HepG2 (cell line): ENCODE measurements around the gene LRIT2. TPM values are rescaled to one million over a fixed set of nuclear protein-coding genes. Genes with fewer than 3 reads are reported as not detected.

Experiments used
- ATAC-seq: fragments of 200-7000 bp; cut with Tn5 transposase; 3 replicates; pipeline ENCODE4 v1.9.1; 2020; ENCODE audit warnings: mild to moderate bottlenecking, moderate library complexity
- BruUV-seq: library from RNA; stranded (reverse); fragments of 400-500 nt; replicated peaks from 2 replicates; lab custom pipeline; 2021; lab: Mats Ljungman, UMichigan
- CTCF ChIA-PET: fragments of 300-600 bp; formaldehyde crosslinking; extraction: SDS; loops from one replicate; lab custom pipeline; 2021; ENCODE audit warnings: low total read pairs, inconsistent platforms, low intra/inter-chr PET ratio; lab: Yijun Ruan, JAX
- POLR2A ChIA-PET: fragments of 350-600 bp; sonication (Branson Sonifier 250); formaldehyde crosslinking; loops from one replicate; lab custom pipeline; 2020; ENCODE audit warnings: antibody characterized with exemption, inconsistent platforms; lab: Yijun Ruan, JAX
- DNase-seq: peaks from one replicate; pipeline ENCODE4 v3.0.0-alpha.2; 2015; ENCODE audit warnings: low spot score
- FAIRE-seq: peaks from 3 replicates; lab custom pipeline; 2011; peaks lifted over from hg19 to GRCh38; lab: Jason Lieb, UNC
- H2AFZ ChIP-seq: one replicate; pipeline ENCODE4 v1.6.1; 2011; ENCODE audit warnings: low read length, inconsistent platforms
- H3K27ac ChIP-seq: fragments of 300-600 bp; 3 replicates; pipeline ENCODE4 v1.8.0; 2011; ENCODE audit warnings: mixed run types, mild to moderate bottlenecking, mixed read lengths, low read length, inconsistent platforms; ENCODE audit not compliant: insufficient read depth; ENCODE audit errors: extremely low read length
- H3K27me3 ChIP-seq, 2 experiments: fragments of 200-600 bp in 1 of 2; 2 replicates in 1 of 2; 3 replicates in 1 of 2; pipeline versions ENCODE4 v1.6.0 to v1.8.0; 2011; ENCODE audit warnings: low read length in 2 of 2, mild to moderate bottlenecking in 2 of 2, moderate library complexity in 2 of 2, inconsistent platforms in 1 of 2; ENCODE audit not compliant: insufficient read depth in 2 of 2, control insufficient read depth in 1 of 2
- H3K36me3 ChIP-seq, 2 experiments: fragments of 200-600 bp in 1 of 2; replicated peaks in 1 of 2; 2 replicates in 1 of 2; 3 replicates in 1 of 2; pipeline versions ENCODE4 v1.5.1 to v1.8.0; 2011; ENCODE audit warnings: low read length in 2 of 2, inconsistent platforms in 1 of 2; ENCODE audit not compliant: insufficient read depth in 2 of 2, control insufficient read depth in 1 of 2
- H3K4me1 ChIP-seq: 2 replicates; pipeline ENCODE4 v1.5.1; 2012; ENCODE audit warnings: low read length, inconsistent platforms; ENCODE audit not compliant: insufficient read depth
- H3K4me2 ChIP-seq: 2 replicates; pipeline ENCODE4 v1.6.0; 2011; ENCODE audit warnings: low read depth, low read length, inconsistent platforms
- H3K4me3 ChIP-seq, 3 experiments: fragments of 200-600 bp in 1 of 3; sonication (generic), shearing (Covaris generic) in 1 of 3; replicated peaks in 1 of 3; 2 replicates each; pipeline ENCODE4 v1.5.1; 2011 to 2016; ENCODE audit warnings: low read length in 3 of 3, inconsistent platforms in 2 of 3, low read depth in 2 of 3, mild to moderate bottlenecking in 2 of 3, control low read depth in 1 of 3, mixed read lengths in 1 of 3; ENCODE audit not compliant: insufficient read depth in 1 of 3
- H3K79me2 ChIP-seq: one replicate; pipeline ENCODE4 v1.6.1; 2011; ENCODE audit warnings: low read length, inconsistent platforms; ENCODE audit not compliant: insufficient read depth
- H3K9ac ChIP-seq: 2 replicates; pipeline ENCODE4 v1.6.0; 2011; ENCODE audit warnings: mild to moderate bottlenecking, low read depth, low read length, inconsistent platforms; ENCODE audit not compliant: insufficient read depth
- H3K9me3 ChIP-seq: 2 replicates; pipeline ENCODE4 v1.5.1; 2012; ENCODE audit warnings: mild to moderate bottlenecking, low read length
- H4K20me1 ChIP-seq: 2 replicates; pipeline ENCODE4 v1.6.0; 2011; ENCODE audit warnings: inconsistent platforms, mild to moderate bottlenecking, low read length, moderate library complexity; ENCODE audit not compliant: insufficient read depth
- CBX1 ChIP-seq: IDR thresholded peaks from one replicate; pipeline ENCODE4 v1.6.1; 2016; ENCODE audit warnings: antibody characterized with exemption, low read depth
- FIP1L1 ChIP-seq: fragments of 200-400 bp; formaldehyde crosslinking; IDR thresholded peaks from 2 replicates; pipeline ENCODE4 v1.6.1; 2018; ENCODE audit warnings: low read depth, mild to moderate bottlenecking, low read length, moderate library complexity, borderline replicate concordance; ENCODE audit not compliant: insufficient read depth
- KIAA2018 ChIP-seq: sonication (generic); formaldehyde crosslinking; IDR thresholded peaks from 2 replicates; pipeline ENCODE4 v1.5.0; 2020; ENCODE audit warnings: mild to moderate bottlenecking, missing genetic modification reagents, borderline replicate concordance
- PCBP1 ChIP-seq: fragments of 200-400 bp; formaldehyde crosslinking; IDR thresholded peaks from 2 replicates; pipeline ENCODE4 v1.6.1; 2017; ENCODE audit warnings: mild to moderate bottlenecking, low read depth, low read length, borderline replicate concordance
- STAG1 ChIP-seq: sonication (generic); formaldehyde crosslinking; IDR thresholded peaks from 2 replicates; pipeline ENCODE4 v1.4.0; 2020; ENCODE audit warnings: missing genetic modification reagents
- TEAD3 ChIP-seq: optimal IDR thresholded peaks from 2 replicates; pipeline ENCODE3; 2016; ENCODE audit warnings: borderline replicate concordance
- ZNF574 ChIP-seq: sonication (generic); formaldehyde crosslinking; IDR thresholded peaks from 2 replicates; pipeline ENCODE4 v1.4.0; 2020; ENCODE audit warnings: missing genetic modification reagents
- ZNF660 ChIP-seq: sonication (generic); formaldehyde crosslinking; IDR thresholded peaks from 2 replicates; pipeline ENCODE4 v1.5.1; 2020; ENCODE audit warnings: mild to moderate bottlenecking, low read depth, missing genetic modification reagents, borderline replicate concordance
- WGBS: methylation state at CpG from one replicate; pipeline ENCODE4 v1.1.6; 2017; ENCODE audit warnings: low lambda C conversion rate; 5-methylcytosine and 5-hydroxymethylcytosine counted together
- in situ Hi-C: cut with HindIII; loops from 2 replicates; pipeline ENCODE4 v1.10.0; 2017; ENCODE audit warnings: low pct_unique_long_range_greater_than_20kb; ENCODE audit not compliant: extremely low pct_ligation_motif_present
- intact Hi-C: fragments of 100-400 bp; cut with micrococcal nuclease; formaldehyde crosslinking; loops from one replicate; pipeline ENCODE4 v1.10.0; 2022; ENCODE audit not compliant: unreplicated experiment
- polyA plus RNA-seq, 8 experiments: library from polyadenylated mRNA; depleted of rRNA in 3 of 8; stranded (reverse) in 7 of 8; unstranded in 1 of 8; fragments of >200 nt; fragmentation: Illumina TruSeq in 4 of 8; extraction: Trizol in 4 of 8; gene quantifications; 2 replicates each; pipeline versions ENCODE4 v1.2.1 to v1.2.3, GENCODE V29; 2011 to 2016; ENCODE audit warnings: low read depth in 4 of 8, missing spikeins in 1 of 8, mixed read lengths in 1 of 8; ENCODE audit not compliant: insufficient read depth in 1 of 8
- total RNA-seq, 5 experiments: library from RNA; depleted of rRNA; stranded (reverse); fragments of >200 nt; fragmentation: Illumina TruSeq; extraction: Trizol; gene quantifications; 2 replicates each; pipeline ENCODE4 v1.2.3, GENCODE V29; 2016; ENCODE audit warnings: low read depth in 1 of 5

LRIT2 gene
- total and polyA plus RNA-seq, 2 of the 13 experiments (the other 11 are each of a cell fraction or from before 2014, with no cell fraction given): not detected

GRCh38 chr10:84262190-84262956 is 37.0 kb upstream of the LRIT2 start:
- intact Hi-C loops: no loop called here
- Histone ChIP-seq H3K4me2 (no peak overlapping the region), H3K27me3 (peaks cover 6 to 19% of the 10 kb centered on the region in 2 experiments; a peak in 4 of 5 replicates), H3K36me3 (no peaks in the 10 kb centered on the region), H3K4me3 (no peak overlapping the region), H4K20me1 (no peaks in the 10 kb centered on the region), H3K9me3 (no peaks in the 10 kb centered on the region), H3K4me1 (no peaks in the 10 kb centered on the region), H3K9ac (no peak overlapping the region), H2AFZ (no peak overlapping the region), H3K79me2 (no peaks in the 10 kb centered on the region), H3K27ac (no peak overlapping the region)
- ChIA-PET POLR2A (no interaction called here), CTCF (no interaction called here)
- in situ Hi-C loops: loop anchor here (10.0 kb wide), 1 partner anchor 102 kb away; no protein-coding TSS in a partner anchor
- no TSS peak for BruUV-seq
- ATAC-seq (no peak), DNase-seq (no peak), FAIRE-seq (no peak)
- 41% methylated on average over 13 of the region's 13 CpGs for WGBS
- TF ChIP-seq KIAA2018 (CRISPR knock-in tag) (no peak), PCBP1 (no peak), CBX1 (no peak), ZNF574 (CRISPR knock-in tag) (no peak), FIP1L1 (no peak), STAG1 (no peak), ZNF660 (CRISPR knock-in tag) (no peak), TEAD3 (CRISPR knock-in tag) (no peak)
